A549 (cell line): Measurements from ENCODE around the gene BIRC5. TPM values are rescaled to one million over a fixed set of nuclear protein-coding genes. Genes with fewer than 3 reads are reported as not detected.

Experiments used
- ATAC-seq, 2 experiments: fragments of 200-7000 bp in 1 of 2; fragments of >200 bp in 1 of 2; cut with Nextera tagmentation in 1 of 2; cut with Tn5 transposase in 1 of 2; 3 replicates each; pipeline versions ENCODE4 v1.8.0 to v1.9.1; 2018 to 2020; ENCODE audit warnings: mild to moderate bottlenecking in 1 of 2, moderate library complexity in 1 of 2
- CTCF ChIA-PET: fragments of 300-600 bp; sonication (Branson Sonifier 250); formaldehyde crosslinking; extraction: SDS; loops from one replicate; lab custom pipeline; 2021; ENCODE audit warnings: antibody characterized with exemption, inconsistent platforms; lab: Yijun Ruan, JAX
- POLR2A ChIA-PET: fragments of 350-600 bp; formaldehyde crosslinking; extraction: SDS; loops from one replicate; lab custom pipeline; 2021; ENCODE audit warnings: antibody characterized with exemption, inconsistent platforms; lab: Yijun Ruan, JAX
- DNase-seq, 2 experiments: peaks; one replicate each; pipeline versions ENCODE4 v3.0.0 to v3.0.0-alpha.2; 2011 to 2016; ENCODE audit warnings: low read depth in 1 of 2, low spot score in 1 of 2
- FAIRE-seq: peaks from 2 replicates; lab custom pipeline; 2011; peaks lifted over from hg19 to GRCh38; lab: Jason Lieb, UNC
- H3K27ac ChIP-seq, 2 experiments: fragments of >200 bp; sonication (Bioruptor Twin); formaldehyde crosslinking; 3 replicates each; pipeline ENCODE4 v1.5.1; 2016 to 2017
- H3K4me1 ChIP-seq: fragments of >200 bp; sonication (Bioruptor Twin); formaldehyde crosslinking; 3 replicates; pipeline ENCODE4 v1.6.1; 2016
- H3K4me2 ChIP-seq: fragments of >200 bp; sonication (Bioruptor Twin); formaldehyde crosslinking; 3 replicates; pipeline ENCODE4 v1.6.1; 2016
- H3K4me3 ChIP-seq: fragments of >200 bp; sonication (Bioruptor Twin); formaldehyde crosslinking; 3 replicates; pipeline ENCODE4 v1.5.1; 2016
- H3K9me3 ChIP-seq: fragments of >200 bp; sonication (Bioruptor Twin); formaldehyde crosslinking; 3 replicates; pipeline ENCODE4 v1.6.1; 2016
- CBX2 ChIP-seq: fragments of 200-600 bp; sonication (generic); IDR thresholded peaks from 2 replicates; pipeline ENCODE4 v1.6.1; 2016; ENCODE audit warnings: low read depth, mild to moderate bottlenecking, borderline replicate concordance
- CHD2 ChIP-seq: fragments of 150-350 bp; IDR thresholded peaks from 2 replicates; pipeline ENCODE4 v1.6.1; 2014; ENCODE audit warnings: low read length; ENCODE audit not compliant: partially characterized antibody
- EHF ChIP-seq: fragments of 250-450 bp; sonication (Bioruptor Pico); IDR thresholded peaks from 2 replicates; pipeline ENCODE4 v1.5.0; 2020; ENCODE audit warnings: mild to moderate bottlenecking
- EHMT2 ChIP-seq: fragments of 200-600 bp; sonication (generic); IDR thresholded peaks from 2 replicates; pipeline ENCODE4 v1.6.1; 2016; ENCODE audit warnings: antibody characterized with exemption, low read depth, mild to moderate bottlenecking, moderate library complexity
- FOXS1 ChIP-seq: fragments of 250-450 bp; sonication (Bioruptor Pico); IDR thresholded peaks from 2 replicates; pipeline ENCODE4 v1.5.0; 2020; ENCODE audit warnings: mild to moderate bottlenecking, moderate library complexity
- HOXA7 ChIP-seq: fragments of 250-450 bp; sonication (Bioruptor Pico); IDR thresholded peaks from 2 replicates; pipeline ENCODE4 v1.5.0; 2020; ENCODE audit warnings: mild to moderate bottlenecking, moderate library complexity
- HOXB13 ChIP-seq: fragments of 250-450 bp; sonication (Bioruptor Pico); IDR thresholded peaks from 2 replicates; pipeline ENCODE4 v1.5.0; 2020; ENCODE audit warnings: low read depth, mild to moderate bottlenecking, moderate library complexity
- HOXB5 ChIP-seq: fragments of 250-450 bp; sonication (Bioruptor Pico); IDR thresholded peaks from 2 replicates; pipeline ENCODE4 v1.5.0; 2020; ENCODE audit warnings: mild to moderate bottlenecking, moderate library complexity
- MAZ ChIP-seq: fragments of 150-350 bp; IDR thresholded peaks from 2 replicates; pipeline ENCODE4 v1.6.1; 2014; ENCODE audit warnings: antibody characterized with exemption, low read depth, low read length, borderline replicate concordance
- NR3C1 ChIP-seq: fragments of >200 bp; sonication (Bioruptor Twin); formaldehyde crosslinking; IDR thresholded peaks from 3 replicates; pipeline ENCODE4 v1.6.1; 2017
- PHF8 ChIP-seq: fragments of 200-600 bp; sonication (generic); IDR thresholded peaks from 2 replicates; pipeline ENCODE4 v1.6.1; 2016; ENCODE audit warnings: low read depth, mild to moderate bottlenecking, antibody characterized with exemption, moderate library complexity, borderline replicate concordance
- REST ChIP-seq: fragments of 200-600 bp; sonication (generic); IDR thresholded peaks from 2 replicates; pipeline ENCODE4 v1.6.1; 2016; ENCODE audit warnings: antibody characterized with exemption, mild to moderate bottlenecking, moderate library complexity
- RFX5 ChIP-seq: fragments of 450-650 bp; IDR thresholded peaks from 2 replicates; pipeline ENCODE4 v1.7.1; 2014; ENCODE audit warnings: antibody characterized with exemption, mild to moderate bottlenecking, moderate library complexity
- RNF2 ChIP-seq: fragments of 200-600 bp; sonication (generic); IDR thresholded peaks from 2 replicates; pipeline ENCODE4 v1.6.1; 2016; ENCODE audit warnings: low read depth, mild to moderate bottlenecking, antibody characterized with exemption, moderate library complexity, borderline replicate concordance
- SREBF2 ChIP-seq: fragments of 450-650 bp; IDR thresholded peaks from 2 replicates; pipeline ENCODE4 v1.6.1; 2014; ENCODE audit warnings: mild to moderate bottlenecking, moderate library complexity
- ZSCAN20 ChIP-seq: fragments of 250-450 bp; sonication (Bioruptor Pico); IDR thresholded peaks from 2 replicates; pipeline ENCODE4 v1.8.0; 2022; ENCODE audit warnings: mild to moderate bottlenecking, moderate library complexity
- WGBS: methylation state at CpG from one replicate; pipeline ENCODE4 v1.1.6; 2017; ENCODE audit errors: missing lambda C conversion rate; 5-methylcytosine and 5-hydroxymethylcytosine counted together
- polyA plus RNA-seq, 4 experiments: library from polyadenylated mRNA; depleted of rRNA in 3 of 4; stranded (reverse); fragments of >200 nt; fragmentation: RNase III in 1 of 4; extraction: RNeasy Plus Mini Kit Qiagen cat#74134 plus additional on column Dnase treatment in 1 of 4; gene quantifications; 2 replicates in 3 of 4; 3 replicates in 1 of 4; pipeline ENCODE4 v1.2.3, GENCODE V29; 2011 to 2017
- small RNA-seq, 6 experiments: library from RNA; depleted of rRNA; stranded (forward); fragments of <200 nt; gene quantifications; one replicate each; pipeline ENCODE3, GENCODE V24; 2012
- TF ChIP-seq, protein P1 (sequence below): fragments of 450-650 bp; IDR thresholded peaks from 2 replicates; pipeline ENCODE4 v1.6.1; 2014; ENCODE audit warnings: antibody characterized with exemption

BIRC5 gene
- polyA plus RNA-seq, 2 of the 4 experiments (the other 2 are of a cell fraction): 51.9 to 109 TPM

- Histone ChIP-seq H3K4me2 (peak overlapping the region; percentile 49), H3K9me3 (no peaks in the 10 kb centered on the region; the same call in 2 of the 3 replicates), H3K27ac (peak overlapping the region in 1 of 2 experiments; percentile 40; a peak in 1 of 6 replicates), H3K4me3 (no peak overlapping the region), H3K4me1 (peaks cover 39% of the 10 kb centered on the region)
- ATAC-seq: peak; percentile 59 to 75
- TF ChIP-seq HOXB13 (CRISPR knock-in tag) (peak; percentile 88; the same call in 1 of the 2 replicates), RNF2 (no peak), HOXB5 (CRISPR knock-in tag) (peak; percentile 70; the same call in 1 of the 2 replicates), FOXS1 (CRISPR knock-in tag) (peak; percentile 35; the same call in 1 of the 2 replicates), EHF (CRISPR knock-in tag) (peak; percentile 74; the same call in 1 of the 2 replicates)
- ChIA-PET CTCF (interaction anchor here (0.6 to 4.3 kb wide), 9 partner anchors 10 to 187 kb away, joined by 3 to 29 read pairs (median 8); no protein-coding TSS in a partner anchor), POLR2A (no interaction called here)
- FAIRE-seq: peak; percentile 61
- DNase-seq: peak in 1 of 2 experiments; percentile 81
- 58% methylated on average over 17 of the region's 17 CpGs for WGBS
These were observed 58.3 kb downstream of the BIRC5 start for GRCh38 chr17:78272181-78272913.

- Histone ChIP-seq H3K27ac (peak overlapping the region in 1 of 2 experiments; percentile 40; a peak in 1 of 6 replicates), H3K4me2 (peak overlapping the region; percentile 49), H3K9me3 (no peaks in the 10 kb centered on the region; the same call in 2 of the 3 replicates), H3K4me1 (peaks cover 39% of the 10 kb centered on the region), H3K4me3 (no peak overlapping the region)
- no peak for DNase-seq
- no peak for FAIRE-seq
- ChIA-PET CTCF (interaction anchor here (0.6 to 4.1 kb wide), 8 partner anchors 11 to 63 kb away, joined by 3 to 16 read pairs (median 4); no protein-coding TSS in a partner anchor), POLR2A (no interaction called here)
- no peak for ATAC-seq
- TF ChIP-seq, protein P1, sequence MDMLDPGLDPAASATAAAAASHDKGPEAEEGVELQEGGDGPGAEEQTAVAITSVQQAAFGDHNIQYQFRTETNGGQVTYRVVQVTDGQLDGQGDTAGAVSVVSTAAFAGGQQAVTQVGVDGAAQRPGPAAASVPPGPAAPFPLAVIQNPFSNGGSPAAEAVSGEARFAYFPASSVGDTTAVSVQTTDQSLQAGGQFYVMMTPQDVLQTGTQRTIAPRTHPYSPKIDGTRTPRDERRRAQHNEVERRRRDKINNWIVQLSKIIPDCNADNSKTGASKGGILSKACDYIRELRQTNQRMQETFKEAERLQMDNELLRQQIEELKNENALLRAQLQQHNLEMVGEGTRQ: no peak
- TF ChIP-seq MAZ: no peak
- no peak for TF ChIP-seq HOXA7 (CRISPR knock-in tag)
- no peak for TF ChIP-seq NR3C1
- TF ChIP-seq HOXB13 (CRISPR knock-in tag): no peak
- TF ChIP-seq HOXB5 (CRISPR knock-in tag): no peak
- TF ChIP-seq SREBF2: no peak
- WGBS: 62% methylated on average over 7 of the region's 7 CpGs
These were observed 58.8 kb downstream of the BIRC5 start for GRCh38 chr17:78272914-78273258.

DNA sequence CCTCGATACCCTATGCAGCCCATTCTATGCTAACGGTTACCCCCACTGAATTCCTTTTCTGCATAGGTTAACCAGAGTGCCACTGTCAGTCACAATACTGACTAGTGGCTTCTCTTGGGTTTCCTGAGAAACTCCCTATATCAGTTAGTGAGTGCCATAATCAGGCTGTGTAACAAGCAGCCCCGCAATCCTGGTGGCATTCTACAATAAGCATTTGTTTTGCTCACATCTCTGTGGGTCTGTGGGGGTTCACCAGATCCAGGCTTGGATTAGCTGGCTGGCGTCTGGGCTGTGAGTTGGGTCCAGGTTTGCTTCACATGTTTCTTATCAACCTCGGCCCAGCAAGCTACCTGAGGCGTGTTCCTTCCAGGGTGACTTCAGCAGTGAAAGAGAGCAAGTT, 59.8 kb downstream of the BIRC5 start:
- DNase-seq (no peak), ATAC-seq (no peak), FAIRE-seq (no peak)
- no peak overlapping the region for H3K4me3 ChIP-seq
- ChIA-PET CTCF (interaction anchor here (1.1 to 4.1 kb wide), 6 partner anchors 11 to 84 kb away, joined by 3 to 16 read pairs (median 4); no protein-coding TSS in a partner anchor), POLR2A (no interaction called here)
- H3K27ac ChIP-seq: no peak overlapping the region
- H3K9me3 ChIP-seq: no peaks in the 10 kb centered on the region; the same call in 2 of the 3 replicates
- TF ChIP-seq HOXB13 (CRISPR knock-in tag) (no peak), FOXS1 (CRISPR knock-in tag) (no peak), RNF2 (no peak), ZSCAN20 (CRISPR knock-in tag) (no peak), NR3C1 (no peak), EHMT2 (no peak), RFX5 (no peak), PHF8 (no peak), CHD2 (no peak), CBX2 (no peak), REST (no peak)
- H3K4me2 ChIP-seq: no peak overlapping the region
- WGBS: 88% methylated on average over 6 of the region's 6 CpGs
- peaks cover 29% of the 10 kb centered on the region for H3K4me1 ChIP-seq

Small RNA genes lying within 50 kb of the gene (small RNA-seq; reads per million reads assigned to genes)
- 0 reads per million in 6 experiments for gene AC087645.1

Other genes starting within 250 kb of the BIRC5 start
- 4.7 and 5.1 TPM in 2 replicates for gene TMC6, start 85.5 kb upstream of the BIRC5 start, polyA plus RNA-seq (2011; rRNA removed)
- 9.1 to 10.2 TPM (median 9.4 TPM) in 3 replicates for gene TMC6, start 85.5 kb upstream of the BIRC5 start, polyA plus RNA-seq (2017; fragmentation: RNase III; extraction: RNeasy Plus Mini Kit Qiagen cat#74134 plus additional on column Dnase treatment)
- gene TMC8, start 83.5 kb upstream of the BIRC5 start, polyA plus RNA-seq (2011; rRNA removed): 0.14 and 0.19 TPM in 2 replicates
- 0.16 to 0.32 TPM (median 0.26 TPM) in 3 replicates for gene TMC8, start 83.5 kb upstream of the BIRC5 start, polyA plus RNA-seq (2017; fragmentation: RNase III; extraction: RNeasy Plus Mini Kit Qiagen cat#74134 plus additional on column Dnase treatment)
- gene C17orf99, start 67.9 kb upstream of the BIRC5 start, polyA plus RNA-seq (2011; rRNA removed): not detected in 2 replicates
- not detected in 3 replicates for gene C17orf99, start 67.9 kb upstream of the BIRC5 start, polyA plus RNA-seq (2017; fragmentation: RNase III; extraction: RNeasy Plus Mini Kit Qiagen cat#74134 plus additional on column Dnase treatment)
- gene SYNGR2, start 45.7 kb upstream of the BIRC5 start, polyA plus RNA-seq (2011; rRNA removed): 113 and 133 TPM in 2 replicates
- gene SYNGR2, start 45.7 kb upstream of the BIRC5 start, polyA plus RNA-seq (2017; fragmentation: RNase III; extraction: RNeasy Plus Mini Kit Qiagen cat#74134 plus additional on column Dnase treatment): 102 to 108 TPM (median 106 TPM) in 3 replicates
- gene TK1, start 27.2 kb upstream of the BIRC5 start, polyA plus RNA-seq (2011; rRNA removed): 86.1 and 90.9 TPM in 2 replicates
- 342 to 380 TPM (median 355 TPM) in 3 replicates for gene TK1, start 27.2 kb upstream of the BIRC5 start, polyA plus RNA-seq (2017; fragmentation: RNase III; extraction: RNeasy Plus Mini Kit Qiagen cat#74134 plus additional on column Dnase treatment)
- 33.4 and 59.8 TPM in 2 replicates for gene AFMID, start 26.9 kb upstream of the BIRC5 start, polyA plus RNA-seq (2011; rRNA removed)
- 43.4 to 46.0 TPM (median 45.2 TPM) in 3 replicates for gene AFMID, start 26.9 kb upstream of the BIRC5 start, polyA plus RNA-seq (2017; fragmentation: RNase III; extraction: RNeasy Plus Mini Kit Qiagen cat#74134 plus additional on column Dnase treatment)
- not detected in 2 replicates for gene TMEM235, start 17.4 kb downstream of the BIRC5 start, polyA plus RNA-seq (2011; rRNA removed)
- not detected in 3 replicates for gene TMEM235, start 17.4 kb downstream of the BIRC5 start, polyA plus RNA-seq (2017; fragmentation: RNase III; extraction: RNeasy Plus Mini Kit Qiagen cat#74134 plus additional on column Dnase treatment)
- 13.3 and 14.7 TPM in 2 replicates for gene SOCS3, start 145.8 kb downstream of the BIRC5 start, polyA plus RNA-seq (2011; rRNA removed)
- gene SOCS3, start 145.8 kb downstream of the BIRC5 start, polyA plus RNA-seq (2017; fragmentation: RNase III; extraction: RNeasy Plus Mini Kit Qiagen cat#74134 plus additional on column Dnase treatment): 10.9 to 13.5 TPM (median 11.5 TPM) in 3 replicates
- gene PGS1, start 164.4 kb downstream of the BIRC5 start, polyA plus RNA-seq (2011; rRNA removed): 29.5 and 29.6 TPM in 2 replicates
- gene PGS1, start 164.4 kb downstream of the BIRC5 start, polyA plus RNA-seq (2017; fragmentation: RNase III; extraction: RNeasy Plus Mini Kit Qiagen cat#74134 plus additional on column Dnase treatment): 23.4 to 27.0 TPM (median 23.7 TPM) in 3 replicates